GM12875 (cell line): ENCODE measurements around the gene GPX3.

Source experiments
- H3K4me3 ChIP-seq: one replicate; pipeline ENCODE4 v1.5.1; 2011; ENCODE audit warnings: low read depth, low read length, control low read depth
- TF ChIP-seq, protein P1 (sequence below): IDR thresholded peaks from 2 replicates; pipeline ENCODE4 v1.5.1; 2011; ENCODE audit warnings: low read depth, mild to moderate bottlenecking, control low read depth, inconsistent platforms, low read length, moderate library complexity, borderline replicate concordance; ENCODE audit not compliant: insufficient read depth

The GPX3 gene

DNA sequence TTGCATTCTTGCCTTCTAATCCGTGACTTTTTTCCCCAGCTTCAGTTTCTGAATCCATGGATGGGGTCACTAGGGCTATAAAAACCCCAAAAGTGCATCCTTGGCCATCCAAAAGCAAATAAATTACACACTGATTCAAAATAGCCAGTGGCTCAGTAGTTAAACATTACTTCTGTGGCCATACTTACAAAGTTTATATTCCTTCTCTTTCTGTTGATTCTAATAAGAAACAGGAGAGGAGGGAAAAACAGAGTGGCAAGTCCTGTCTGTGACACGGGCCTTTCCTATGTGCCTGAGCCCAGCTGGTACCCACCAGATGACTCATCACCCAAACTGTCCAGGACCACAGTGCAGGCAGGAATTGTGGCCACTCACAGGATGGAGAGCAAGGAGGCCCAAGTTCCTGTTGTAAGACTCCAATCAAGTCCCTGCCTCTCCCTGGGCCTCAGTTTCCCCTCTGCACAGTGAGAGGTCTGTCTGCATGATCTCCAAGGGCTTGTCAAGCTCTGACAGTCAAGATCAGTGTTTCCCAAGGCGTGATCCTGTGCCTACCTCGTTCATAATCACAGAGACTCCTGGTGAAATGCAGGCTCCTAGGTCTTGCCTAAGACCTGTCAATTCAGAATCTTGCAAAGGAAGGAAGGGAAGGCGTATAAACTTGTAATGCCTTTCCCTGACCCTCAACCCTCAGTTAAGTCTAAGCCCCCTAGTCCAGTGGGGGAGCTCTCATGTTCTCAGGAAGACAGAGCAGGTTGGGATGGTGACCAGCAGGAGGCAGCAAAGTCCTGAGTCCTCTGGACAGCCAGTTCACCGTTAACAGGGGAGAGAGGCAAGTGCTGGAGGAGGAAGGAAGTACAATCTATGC is 30.9 kb downstream of the GPX3 start:
- TF ChIP-seq, protein P1, sequence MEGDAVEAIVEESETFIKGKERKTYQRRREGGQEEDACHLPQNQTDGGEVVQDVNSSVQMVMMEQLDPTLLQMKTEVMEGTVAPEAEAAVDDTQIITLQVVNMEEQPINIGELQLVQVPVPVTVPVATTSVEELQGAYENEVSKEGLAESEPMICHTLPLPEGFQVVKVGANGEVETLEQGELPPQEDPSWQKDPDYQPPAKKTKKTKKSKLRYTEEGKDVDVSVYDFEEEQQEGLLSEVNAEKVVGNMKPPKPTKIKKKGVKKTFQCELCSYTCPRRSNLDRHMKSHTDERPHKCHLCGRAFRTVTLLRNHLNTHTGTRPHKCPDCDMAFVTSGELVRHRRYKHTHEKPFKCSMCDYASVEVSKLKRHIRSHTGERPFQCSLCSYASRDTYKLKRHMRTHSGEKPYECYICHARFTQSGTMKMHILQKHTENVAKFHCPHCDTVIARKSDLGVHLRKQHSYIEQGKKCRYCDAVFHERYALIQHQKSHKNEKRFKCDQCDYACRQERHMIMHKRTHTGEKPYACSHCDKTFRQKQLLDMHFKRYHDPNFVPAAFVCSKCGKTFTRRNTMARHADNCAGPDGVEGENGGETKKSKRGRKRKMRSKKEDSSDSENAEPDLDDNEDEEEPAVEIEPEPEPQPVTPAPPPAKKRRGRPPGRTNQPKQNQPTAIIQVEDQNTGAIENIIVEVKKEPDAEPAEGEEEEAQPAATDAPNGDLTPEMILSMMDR = peak; percentile 80
- no peak overlapping the region for H3K4me3 ChIP-seq

DNA sequence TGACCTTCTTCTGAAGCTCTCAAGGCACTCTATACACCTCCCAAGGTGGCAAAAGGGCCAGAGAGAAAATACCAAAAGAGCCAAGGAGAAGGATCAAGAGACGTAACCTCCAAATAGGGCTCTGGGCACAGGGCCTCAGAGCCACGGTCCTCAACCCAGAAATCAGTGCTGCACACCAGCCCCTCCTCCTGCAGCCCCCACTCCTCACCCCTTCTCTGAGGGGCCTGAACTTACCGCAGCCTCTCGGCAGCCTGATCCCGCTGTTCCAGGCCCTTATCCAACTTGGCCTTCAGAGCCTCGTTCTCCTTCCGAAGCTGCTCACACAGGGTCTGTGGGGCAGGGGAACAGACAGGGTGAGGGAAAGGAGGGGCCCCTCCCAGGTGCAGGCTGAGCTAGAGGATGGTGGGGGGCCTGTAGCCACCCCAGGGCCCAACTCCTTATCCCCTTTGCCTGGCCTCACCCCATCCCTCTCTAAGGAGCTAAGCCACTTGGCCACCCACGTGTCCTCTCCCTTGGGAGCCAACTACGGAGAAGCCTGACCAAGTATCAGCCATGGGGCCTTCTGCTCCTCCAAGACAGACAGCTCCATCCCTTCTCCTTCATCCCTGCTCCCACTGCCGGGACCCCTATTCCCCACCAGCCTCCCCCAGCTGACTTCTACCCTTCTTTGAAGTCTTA is 31.7 kb downstream of the GPX3 start:
- H3K4me3 ChIP-seq = no peak overlapping the region
- TF ChIP-seq, protein P1 = no peak

DNA sequence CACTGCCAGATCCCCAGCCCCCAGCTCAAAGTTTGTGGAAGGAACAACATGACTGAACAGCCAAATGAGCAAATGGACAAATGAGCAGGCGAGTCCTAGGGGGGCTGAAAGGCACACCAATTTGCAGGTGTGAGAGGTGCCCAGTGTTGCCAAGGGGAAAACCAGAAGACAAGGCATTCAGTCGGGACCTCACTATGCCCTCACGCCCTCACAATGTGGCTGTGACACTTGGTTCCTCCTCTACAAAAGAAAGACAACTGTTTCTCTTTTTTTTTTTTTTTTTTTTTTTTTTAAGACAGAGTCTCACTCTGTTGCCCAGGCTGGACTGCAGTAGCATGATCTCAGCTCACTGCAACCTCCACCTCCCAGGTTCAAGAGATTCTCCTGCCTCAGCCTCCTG is 32.4 kb downstream of the GPX3 start:
- TF ChIP-seq, protein P1 = no peak
- H3K4me3 ChIP-seq = no peak overlapping the region

DNA sequence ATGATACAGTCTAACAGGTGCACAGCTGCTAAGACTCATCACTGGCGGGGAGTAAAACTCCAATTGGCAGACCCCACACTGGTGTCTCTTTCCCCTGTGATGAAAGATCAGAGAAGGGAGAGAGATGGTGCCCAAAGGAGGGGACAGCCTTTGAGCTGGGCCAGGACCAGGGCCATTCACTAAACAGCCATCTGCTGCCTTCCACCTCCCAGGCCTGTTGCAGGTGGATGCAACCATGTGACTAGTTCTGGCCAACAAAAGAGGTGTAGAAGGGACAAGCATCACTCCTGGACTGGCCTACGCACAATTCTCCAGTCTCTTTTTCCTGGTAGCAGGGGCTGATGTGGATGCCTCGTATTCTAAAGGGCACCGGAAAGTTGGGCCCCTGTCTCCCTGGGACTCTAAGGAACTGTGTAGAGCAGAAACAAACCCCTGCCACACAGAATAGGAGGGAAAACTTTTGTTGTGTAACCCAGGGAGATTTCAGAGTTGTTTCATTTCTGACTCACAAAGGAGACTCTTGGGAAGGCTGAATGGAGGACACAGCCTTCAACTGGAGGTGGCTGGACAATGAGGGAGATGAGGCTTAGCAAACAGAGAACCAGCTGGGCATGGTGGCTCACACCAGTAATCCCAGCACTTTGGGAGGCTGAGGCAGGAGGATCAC is 33.5 kb downstream of the GPX3 start:
- no peak overlapping the region for H3K4me3 ChIP-seq
- TF ChIP-seq, protein P1 = no peak

DNA sequence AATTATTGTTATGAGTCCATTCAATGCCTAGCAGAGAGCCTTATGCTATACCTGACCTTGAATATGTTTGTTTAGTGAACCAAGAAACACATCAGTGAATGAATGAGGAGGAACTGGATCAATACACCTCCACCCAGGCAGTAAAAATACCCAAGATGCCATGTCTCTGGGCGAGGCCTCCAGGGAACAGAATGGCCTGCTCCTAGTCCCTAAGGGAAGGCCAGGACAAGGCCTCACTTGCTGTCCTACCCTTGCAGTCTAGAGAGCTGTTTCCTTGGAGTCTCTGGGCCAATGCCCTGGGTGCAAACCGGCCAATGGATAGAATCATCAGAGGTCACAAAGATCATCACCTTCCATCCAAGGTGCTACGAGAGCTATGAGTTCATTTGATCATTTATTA is 34.3 kb downstream of the GPX3 start:
- no peak overlapping the region for H3K4me3 ChIP-seq
- TF ChIP-seq, protein P1 = no peak

DNA sequence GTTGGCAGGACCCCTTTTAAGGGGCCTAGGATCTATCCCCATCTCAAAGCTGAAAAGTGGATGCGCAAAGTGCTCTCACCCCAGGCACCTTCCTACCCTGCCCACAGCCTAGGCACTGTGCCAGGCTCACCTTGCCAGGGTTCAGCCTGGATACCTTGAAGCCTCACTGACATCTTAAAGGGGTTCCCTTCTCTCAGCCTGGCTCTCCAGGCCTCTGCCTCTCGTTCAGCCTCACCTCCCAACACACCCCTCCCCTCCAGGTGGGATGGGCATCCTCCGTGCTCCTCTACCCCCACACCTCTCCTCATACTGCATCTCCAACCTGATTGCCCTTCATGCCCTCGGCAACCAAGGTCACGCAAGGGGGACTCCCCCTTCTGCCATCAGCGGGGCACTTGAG is 34.9 kb downstream of the GPX3 start:
- TF ChIP-seq, protein P1 = no peak
- no peak overlapping the region for H3K4me3 ChIP-seq
